Uterus (tissue), 4 donors: ENCODE data around the gene PPP1R7. TPM values are rescaled to one million over a fixed set of nuclear protein-coding genes. Genes with fewer than 3 reads are reported as not detected.

Source experiments
- DNase-seq, 2 donors: peaks; one replicate each; pipeline ENCODE4 v3.0.0-alpha.2; 2019 to 2020
- H3K27ac ChIP-seq, 2 donors: fragments of 200-600 bp; sonication (generic); 1 replicate in 1 of 2; 2 replicates in 1 of 2; pipeline ENCODE4 v1.5.1; 2016 to 2018
- H3K27me3 ChIP-seq, 2 donors: fragments of 200-600 bp; sonication (generic); one replicate each; pipeline ENCODE4 v1.5.1; 2018 to 2019; ENCODE audit warnings: control low read depth in 1 of 2
- H3K36me3 ChIP-seq, 2 donors: fragments of 200-600 bp; sonication (generic); one replicate each; pipeline ENCODE4 v1.5.1; 2019; ENCODE audit warnings: control low read depth in 1 of 2
- H3K4me1 ChIP-seq, 2 donors: fragments of 200-600 bp; sonication (generic); one replicate each; pipeline ENCODE4 v1.5.1; 2018 to 2019; ENCODE audit warnings: control low read depth in 1 of 2
- H3K4me3 ChIP-seq, 2 donors: fragments of 200-600 bp; sonication (generic); 1 replicate in 1 of 2; 2 replicates in 1 of 2; pipeline ENCODE4 v1.5.1; 2018 to 2019; ENCODE audit warnings: mild to moderate bottlenecking in 1 of 2
- H3K9me3 ChIP-seq, 2 donors: fragments of 200-600 bp; sonication (generic); one replicate each; pipeline ENCODE4 v1.5.1; 2019; ENCODE audit warnings: control low read depth in 1 of 2
- POLR2A ChIP-seq, 2 donors: fragments of 450-650 bp; IDR thresholded peaks; one replicate each; pipeline ENCODE4 v1.6.1; 2016; ENCODE audit warnings: antibody characterized with exemption in 2 of 2, mild to moderate bottlenecking in 1 of 2, moderate library complexity in 1 of 2
- intact Hi-C: fragments of 100-400 bp; cut with DNase I; formaldehyde crosslinking; loops from one replicate; pipeline ENCODE4 v1.15.1; 2023; ENCODE audit warnings: low total_unique reads
- total RNA-seq, 4 donors: library from RNA; depleted of rRNA in 3 of 4; stranded (reverse); fragments of >200 nt in 3 of 4; gene quantifications; one replicate each; pipeline versions ENCODE4 v1.1.0 to v1.2.4, GENCODE V29; 2014 to 2023
- TF ChIP-seq, protein P1 (sequence below), 4 experiments: fragments of 200-600 bp in 2 of 4; fragments of 450-650 bp in 2 of 4; sonication (generic) in 2 of 4; IDR thresholded peaks; one replicate each; pipeline ENCODE4 v1.5.1; 2016 to 2019; ENCODE audit warnings: antibody characterized with exemption in 4 of 4, mild to moderate bottlenecking in 2 of 4, moderate library complexity in 1 of 4
- donor health status: DM: yes; HTN: yes; CAD: no.

PPP1R7 gene
- total RNA-seq, 4 donors from 2014 or later: 8.5 to 43.6 (median 30.0) TPM

GRCh38 chr2:241219856-241220356 is 69.6 kb downstream of the PPP1R7 start:
- peaks cover 0 to 14% of the 10 kb centered on the region in 2 donors for H3K4me1 ChIP-seq
- H3K27ac ChIP-seq: no peak overlapping the region
- intact Hi-C loops: no loop called here
- no peak for DNase-seq
- no peaks in the 10 kb centered on the region for H3K9me3 ChIP-seq
- H3K27me3 ChIP-seq: no peaks in the 10 kb centered on the region
- no peak overlapping the region for H3K4me3 ChIP-seq
- no peak for TF ChIP-seq POLR2A (IDR thresholded peaks at IDR 0.05)
- TF ChIP-seq, protein P1, sequence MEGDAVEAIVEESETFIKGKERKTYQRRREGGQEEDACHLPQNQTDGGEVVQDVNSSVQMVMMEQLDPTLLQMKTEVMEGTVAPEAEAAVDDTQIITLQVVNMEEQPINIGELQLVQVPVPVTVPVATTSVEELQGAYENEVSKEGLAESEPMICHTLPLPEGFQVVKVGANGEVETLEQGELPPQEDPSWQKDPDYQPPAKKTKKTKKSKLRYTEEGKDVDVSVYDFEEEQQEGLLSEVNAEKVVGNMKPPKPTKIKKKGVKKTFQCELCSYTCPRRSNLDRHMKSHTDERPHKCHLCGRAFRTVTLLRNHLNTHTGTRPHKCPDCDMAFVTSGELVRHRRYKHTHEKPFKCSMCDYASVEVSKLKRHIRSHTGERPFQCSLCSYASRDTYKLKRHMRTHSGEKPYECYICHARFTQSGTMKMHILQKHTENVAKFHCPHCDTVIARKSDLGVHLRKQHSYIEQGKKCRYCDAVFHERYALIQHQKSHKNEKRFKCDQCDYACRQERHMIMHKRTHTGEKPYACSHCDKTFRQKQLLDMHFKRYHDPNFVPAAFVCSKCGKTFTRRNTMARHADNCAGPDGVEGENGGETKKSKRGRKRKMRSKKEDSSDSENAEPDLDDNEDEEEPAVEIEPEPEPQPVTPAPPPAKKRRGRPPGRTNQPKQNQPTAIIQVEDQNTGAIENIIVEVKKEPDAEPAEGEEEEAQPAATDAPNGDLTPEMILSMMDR (IDR thresholded peaks at IDR 0.05): no peak
- H3K36me3 ChIP-seq: no peaks in the 10 kb centered on the region

- Histone ChIP-seq H3K9me3 (no peaks in the 10 kb centered on the region), H3K4me3 (no peak overlapping the region), H3K27ac (no peak overlapping the region), H3K4me1 (peaks cover 0 to 14% of the 10 kb centered on the region in 2 donors), H3K27me3 (no peaks in the 10 kb centered on the region), H3K36me3 (no peaks in the 10 kb centered on the region)
- no peak for DNase-seq
- intact Hi-C loops: no loop called here
- TF ChIP-seq, protein P1 (IDR thresholded peaks at IDR 0.05): no peak
- no peak for TF ChIP-seq POLR2A (IDR thresholded peaks at IDR 0.05)
Measured at GRCh38 chr2:241223211-241224017, 73.1 kb downstream of the PPP1R7 start.

DNA sequence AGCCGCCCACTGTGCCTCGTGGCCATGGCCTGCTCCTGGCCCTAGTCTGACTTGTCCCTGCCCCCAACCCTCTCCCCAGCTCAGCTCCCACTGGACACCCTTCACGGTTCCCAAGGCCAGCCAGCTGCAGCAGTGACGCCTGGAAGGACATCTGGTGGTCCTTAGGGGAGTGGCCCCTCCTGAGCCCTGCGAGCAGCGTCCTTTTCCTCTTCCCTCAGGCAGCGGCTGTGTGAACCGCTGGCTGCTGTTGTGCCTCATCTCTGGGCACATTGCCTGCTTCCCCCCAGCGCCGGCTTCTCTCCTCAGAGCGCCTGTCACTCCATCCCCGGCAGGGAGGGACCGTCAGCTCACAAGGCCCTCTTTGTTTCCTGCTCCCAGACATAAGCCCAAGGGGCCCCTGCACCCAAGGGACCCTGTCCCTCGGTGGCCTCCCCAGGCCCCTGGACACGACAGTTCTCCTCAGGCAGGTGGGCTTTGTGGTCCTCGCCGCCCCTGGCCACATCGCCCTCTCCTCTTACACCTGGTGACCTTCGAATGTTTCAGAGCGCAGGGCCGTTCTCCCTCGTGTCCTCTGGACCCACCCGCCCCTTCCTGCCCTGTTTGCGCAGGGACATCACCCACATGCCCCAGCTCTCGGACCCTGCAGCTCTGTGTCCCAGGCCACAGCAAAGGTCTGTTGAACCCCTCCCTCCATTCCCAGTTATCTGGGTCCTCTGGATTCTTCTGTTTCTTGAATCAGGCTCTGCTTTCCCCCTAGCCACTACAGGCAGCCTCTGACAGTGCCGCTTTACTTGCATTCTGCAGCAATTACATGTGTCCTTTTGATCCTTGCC is 74.0 kb downstream of the PPP1R7 start:
- Histone ChIP-seq H3K27me3 (no peaks in the 10 kb centered on the region), H3K4me3 (no peak overlapping the region), H3K9me3 (no peaks in the 10 kb centered on the region), H3K27ac (no peak overlapping the region), H3K36me3 (no peaks in the 10 kb centered on the region), H3K4me1 (peaks cover 0 to 11% of the 10 kb centered on the region in 2 donors)
- TF ChIP-seq, protein P1 (IDR thresholded peaks at IDR 0.05): no peak
- no peak for TF ChIP-seq POLR2A (IDR thresholded peaks at IDR 0.05)
- intact Hi-C loops: no loop called here
- no peak for DNase-seq

DNA sequence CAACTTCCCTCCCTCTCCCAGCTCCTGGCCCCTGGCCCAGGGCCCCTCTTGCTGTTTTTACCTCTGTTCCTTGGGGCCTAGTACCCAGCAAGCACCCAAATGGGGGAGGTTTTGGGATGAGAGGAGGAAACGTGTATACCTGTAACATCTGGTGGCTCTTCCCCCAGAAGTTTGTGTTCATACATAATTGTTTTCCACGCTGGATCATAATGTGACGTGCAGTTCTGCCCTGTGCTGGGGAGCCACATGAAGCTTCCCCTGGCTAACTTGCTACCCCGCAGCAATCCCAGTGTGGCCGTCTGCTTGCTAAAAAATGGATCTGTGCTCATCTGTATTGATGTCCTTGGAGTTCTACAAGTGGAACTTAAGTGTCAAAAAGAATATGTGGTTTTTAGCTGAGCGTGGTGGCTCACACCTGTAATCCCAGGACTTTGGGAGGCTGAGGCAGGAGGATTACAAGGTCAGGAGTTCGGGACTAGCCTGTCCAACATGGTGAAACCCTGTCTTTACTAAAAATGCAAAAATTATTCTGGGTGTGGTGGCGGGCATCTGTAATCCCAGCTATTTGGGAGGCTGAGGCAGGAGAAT is 74.7 kb downstream of the PPP1R7 start:
- H3K27ac ChIP-seq: no peak overlapping the region

More for the DNA sequence above, 74.7 kb downstream of the PPP1R7 start:
- TF ChIP-seq POLR2A (IDR thresholded peaks at IDR 0.05): no peak
- TF ChIP-seq, protein P1 (IDR thresholded peaks at IDR 0.05): no peak
- intact Hi-C loops: no loop called here
- H3K4me3 ChIP-seq: no peak overlapping the region
- H3K4me1 ChIP-seq: peaks cover 0 to 11% of the 10 kb centered on the region in 2 donors
- H3K36me3 ChIP-seq: no peaks in the 10 kb centered on the region
- no peak for DNase-seq
- no peaks in the 10 kb centered on the region for H3K27me3 ChIP-seq
- H3K9me3 ChIP-seq: no peaks in the 10 kb centered on the region
